Astrocyte (in vitro differentiated cells and primary cell): ENCODE data around the gene ARPC5. TPM values are rescaled to one million over a fixed set of nuclear protein-coding genes. Genes with fewer than 3 reads are reported as not detected.

Source experiments
- DNase-seq: peaks from one replicate; pipeline ENCODE4 v3.0.0-alpha.2; 2010; ENCODE audit warnings: low read depth
- FAIRE-seq: peaks from 2 replicates; lab custom pipeline; 2011; peaks lifted over from hg19 to GRCh38; lab: Jason Lieb, UNC
- H2AFZ ChIP-seq: 2 replicates; pipeline ENCODE4 v1.6.0; 2012; ENCODE audit warnings: low read depth, low read length, inconsistent platforms
- H3K27ac ChIP-seq: 2 replicates; pipeline ENCODE4 v1.5.1; 2011; ENCODE audit warnings: low read depth, low read length, inconsistent platforms
- H3K27me3 ChIP-seq: 2 replicates; pipeline ENCODE4 v1.6.0; 2011; ENCODE audit warnings: low read length, inconsistent platforms; ENCODE audit not compliant: insufficient read depth
- H3K36me3 ChIP-seq: 2 replicates; pipeline ENCODE4 v1.5.1; 2011; ENCODE audit warnings: low read length, inconsistent platforms; ENCODE audit not compliant: insufficient read depth
- H3K4me1 ChIP-seq: 2 replicates; pipeline ENCODE4 v1.5.1; 2011; ENCODE audit warnings: low read length, inconsistent platforms; ENCODE audit not compliant: insufficient read depth
- H3K4me2 ChIP-seq: 2 replicates; pipeline ENCODE4 v1.6.0; 2012; ENCODE audit warnings: low read length, inconsistent platforms
- H3K4me3 ChIP-seq: 2 replicates; pipeline ENCODE4 v1.5.1; 2011; ENCODE audit warnings: low read depth, mild to moderate bottlenecking, low read length, inconsistent platforms; ENCODE audit not compliant: insufficient read depth
- H3K79me2 ChIP-seq: 2 replicates; pipeline ENCODE4 v1.6.0; 2012; ENCODE audit warnings: mild to moderate bottlenecking, low read length, inconsistent platforms; ENCODE audit not compliant: insufficient read depth
- H3K9ac ChIP-seq: 2 replicates; pipeline ENCODE4 v1.6.0; 2012; ENCODE audit warnings: mild to moderate bottlenecking, low read length, inconsistent platforms
- H3K9me3 ChIP-seq: 2 replicates; pipeline ENCODE4 v1.5.1; 2012; ENCODE audit warnings: low read depth, mild to moderate bottlenecking, low read length, inconsistent platforms; ENCODE audit not compliant: insufficient read depth
- H4K20me1 ChIP-seq: 2 replicates; pipeline ENCODE4 v1.6.0; 2012; ENCODE audit warnings: low read length, inconsistent platforms; ENCODE audit not compliant: insufficient read depth
- H3K27ac Mint-ChIP-seq: one replicate; pipeline ENCODE4 v1.8.0; 2021; ENCODE audit warnings: mild to moderate bottlenecking, mixed read lengths; ENCODE audit not compliant: unreplicated experiment
- H3K27me3 Mint-ChIP-seq: one replicate; pipeline ENCODE4 v1.8.0; 2021; ENCODE audit warnings: low read depth, mixed read lengths; ENCODE audit not compliant: unreplicated experiment
- H3K36me3 Mint-ChIP-seq: one replicate; pipeline ENCODE4 v1.8.0; 2021; ENCODE audit warnings: low read depth, mixed read lengths; ENCODE audit not compliant: unreplicated experiment
- H3K4me1 Mint-ChIP-seq: one replicate; pipeline ENCODE4 v1.8.0; 2021; ENCODE audit warnings: low read depth, mixed read lengths; ENCODE audit not compliant: unreplicated experiment
- H3K4me3 Mint-ChIP-seq: one replicate; pipeline ENCODE4 v1.8.0; 2021; ENCODE audit warnings: mild to moderate bottlenecking, moderate library complexity, mixed read lengths; ENCODE audit not compliant: unreplicated experiment
- H3K9me3 Mint-ChIP-seq: one replicate; pipeline ENCODE4 v1.8.0; 2021; ENCODE audit warnings: mild to moderate bottlenecking, mixed read lengths; ENCODE audit not compliant: unreplicated experiment
- CTCF ChIP-seq: IDR thresholded peaks from 2 replicates; pipeline ENCODE4 v1.5.1; 2011; ENCODE audit warnings: low read depth, mild to moderate bottlenecking, inconsistent platforms, low read length, moderate library complexity; ENCODE audit not compliant: insufficient read depth
- EZH2 ChIP-seq: IDR thresholded peaks from 2 replicates; pipeline ENCODE4 v1.6.1; 2012; ENCODE audit warnings: mild to moderate bottlenecking, low read length, inconsistent platforms; ENCODE audit not compliant: insufficient read depth
- total RNA-seq: library from RNA; stranded (reverse); gene quantifications from 2 replicates; pipeline ENCODE4 v1.2.1, GENCODE V29; 2021

Gene ARPC5
- total RNA-seq, 1 donor from 2014 or later = 180 TPM

DNA sequence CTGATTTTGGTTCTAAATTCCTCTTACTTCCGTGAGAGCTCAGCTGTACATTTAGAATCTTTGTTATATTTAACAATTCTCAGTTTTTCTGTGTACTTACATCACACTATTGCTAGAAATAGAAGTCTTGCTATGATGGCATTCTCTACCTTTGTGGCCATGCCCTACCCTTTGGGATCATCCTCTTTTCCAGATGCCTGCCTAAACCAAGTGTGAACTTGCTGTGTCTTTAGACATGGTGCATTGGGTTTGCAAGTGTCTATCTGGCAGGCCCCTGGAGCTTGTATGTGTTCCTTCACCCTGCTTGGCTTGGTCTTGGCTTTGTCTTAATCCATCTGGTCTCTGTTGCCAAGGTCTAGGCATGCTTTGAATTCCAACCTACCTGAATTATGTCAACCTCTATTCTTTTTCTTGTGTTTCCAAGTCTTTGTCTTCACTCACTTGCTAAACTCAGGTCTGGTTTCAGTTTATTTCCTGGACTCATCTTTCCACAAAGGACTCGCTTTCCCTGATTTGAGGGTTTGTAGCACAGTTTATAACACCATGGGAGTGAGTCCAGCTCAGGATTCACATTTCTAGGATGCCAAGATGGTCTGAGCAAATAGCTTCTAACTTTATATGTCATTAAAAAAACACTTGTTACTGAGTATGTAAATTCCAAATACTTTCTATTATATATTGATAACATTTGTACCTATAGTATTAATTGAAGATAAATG, 38.2 kb upstream of the ARPC5 start:
- Histone ChIP-seq H3K4me2 (no peak overlapping the region), H3K9me3 (no peaks in the 10 kb centered on the region), H3K4me1 (no peaks in the 10 kb centered on the region), H3K9ac (no peak overlapping the region), H3K79me2 (no peaks in the 10 kb centered on the region), H3K36me3 (no peaks in the 10 kb centered on the region), H3K4me3 (no peak overlapping the region), H2AFZ (no peak overlapping the region), H3K27me3 (no peaks in the 10 kb centered on the region), H4K20me1 (no peaks in the 10 kb centered on the region), H3K27ac (no peak overlapping the region)
- no peaks in the 10 kb centered on the region for H3K36me3 Mint-ChIP-seq
- H3K4me3 Mint-ChIP-seq = no peak overlapping the region
- peaks cover 4% of the 10 kb centered on the region for H3K9me3 Mint-ChIP-seq
- peak; percentile 2 for DNase-seq
- no peaks in the 10 kb centered on the region for H3K4me1 Mint-ChIP-seq
- TF ChIP-seq CTCF = no peak
- no peak for TF ChIP-seq EZH2
- no peaks in the 10 kb centered on the region for H3K27me3 Mint-ChIP-seq
- FAIRE-seq = no peak
- H3K27ac Mint-ChIP-seq = no peak overlapping the region

- Histone ChIP-seq H3K36me3 (no peaks in the 10 kb centered on the region), H3K27me3 (no peaks in the 10 kb centered on the region), H3K79me2 (no peaks in the 10 kb centered on the region), H3K4me3 (no peak overlapping the region), H2AFZ (no peak overlapping the region), H3K27ac (no peak overlapping the region), H3K9ac (no peak overlapping the region), H4K20me1 (no peaks in the 10 kb centered on the region), H3K4me2 (no peak overlapping the region), H3K4me1 (no peaks in the 10 kb centered on the region), H3K9me3 (no peaks in the 10 kb centered on the region)
- no peaks in the 10 kb centered on the region for H3K36me3 Mint-ChIP-seq
- no peaks in the 10 kb centered on the region for H3K4me1 Mint-ChIP-seq
- TF ChIP-seq EZH2 (no peak), CTCF (peak; percentile 7)
- DNase-seq = no peak
- no peak overlapping the region for H3K4me3 Mint-ChIP-seq
- no peak for FAIRE-seq
- H3K9me3 Mint-ChIP-seq = peaks cover 4% of the 10 kb centered on the region
- H3K27ac Mint-ChIP-seq = no peak overlapping the region
- no peaks in the 10 kb centered on the region for H3K27me3 Mint-ChIP-seq
Measured at GRCh38 chr1:183670169-183670568, 34.6 kb upstream of the ARPC5 start.

DNA sequence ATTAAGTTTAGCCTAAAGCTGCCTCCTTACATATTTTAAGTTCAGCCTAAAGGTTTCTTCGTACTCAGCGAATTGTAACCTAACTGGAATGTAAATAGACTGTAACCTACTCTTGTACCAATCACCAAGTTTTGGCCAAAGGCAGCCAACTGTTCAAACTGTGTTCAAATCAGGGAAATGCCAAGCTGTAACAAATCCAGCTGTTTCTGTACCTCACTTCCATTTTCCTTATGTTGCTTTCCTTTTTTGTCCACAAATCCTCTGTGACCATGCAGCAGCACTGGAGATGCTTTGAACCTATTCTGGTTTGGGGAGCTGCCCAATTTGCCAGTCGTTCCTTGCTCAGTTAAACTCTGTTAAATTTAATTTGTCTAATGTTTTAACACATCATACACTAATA, 20.8 kb upstream of the ARPC5 start:
- Histone ChIP-seq H3K9me3 (no peaks in the 10 kb centered on the region), H3K4me1 (no peaks in the 10 kb centered on the region), H3K27ac (no peak overlapping the region), H3K4me3 (no peak overlapping the region), H3K79me2 (no peaks in the 10 kb centered on the region), H3K9ac (no peak overlapping the region), H3K4me2 (no peak overlapping the region), H4K20me1 (no peaks in the 10 kb centered on the region), H3K36me3 (no peaks in the 10 kb centered on the region), H2AFZ (no peak overlapping the region), H3K27me3 (no peaks in the 10 kb centered on the region)
- H3K36me3 Mint-ChIP-seq = no peaks in the 10 kb centered on the region
- FAIRE-seq = no peak
- H3K27ac Mint-ChIP-seq = no peak overlapping the region
- no peak overlapping the region for H3K4me3 Mint-ChIP-seq
- no peaks in the 10 kb centered on the region for H3K27me3 Mint-ChIP-seq
- H3K4me1 Mint-ChIP-seq = peaks cover 12% of the 10 kb centered on the region
- no peak for DNase-seq
- peaks cover 3% of the 10 kb centered on the region for H3K9me3 Mint-ChIP-seq
- no peak for TF ChIP-seq EZH2
- TF ChIP-seq CTCF = no peak
